Nephron (organoid): ENCODE measurements around the gene GGT7.

Experiments
- H3K27ac Mint-ChIP-seq, 3 experiments: 2 replicates each; pipeline ENCODE4 v1.8.0; 2020; ENCODE audit warnings: mixed read lengths in 3 of 3, mild to moderate bottlenecking in 2 of 3, moderate library complexity in 1 of 3
- H3K27me3 Mint-ChIP-seq: 2 replicates; pipeline ENCODE4 v1.8.0; 2021; ENCODE audit warnings: low read depth, mild to moderate bottlenecking, moderate library complexity, mixed read lengths
- H3K36me3 Mint-ChIP-seq: 2 replicates; pipeline ENCODE4 v1.8.0; 2020; ENCODE audit warnings: low read depth, mixed read lengths
- H3K4me1 Mint-ChIP-seq: 2 replicates; pipeline ENCODE4 v1.8.0; 2020; ENCODE audit warnings: mixed read lengths
- H3K4me3 Mint-ChIP-seq, 3 experiments: 2 replicates each; pipeline ENCODE4 v1.8.0; 2020; ENCODE audit warnings: mild to moderate bottlenecking in 3 of 3, mixed read lengths in 3 of 3, moderate library complexity in 2 of 3
- H3K9me3 Mint-ChIP-seq: 2 replicates; pipeline ENCODE4 v1.8.0; 2020; ENCODE audit warnings: mixed read lengths
- CTCF ChIP-seq, 3 experiments: fragments of 200-600 bp; sonication (generic); IDR thresholded peaks; one replicate each; pipeline ENCODE4 v1.5.0; 2021; ENCODE audit warnings: antibody characterized with exemption in 3 of 3; ENCODE audit not compliant: unreplicated experiment in 3 of 3

The GGT7 gene

GRCh38 chr20:34798328-34798727 lies 74.3 kb downstream of the GGT7 start:
- peaks cover 16% of the 10 kb centered on the region for H3K9me3 Mint-ChIP-seq
- TF ChIP-seq CTCF (IDR thresholded peaks at IDR 0.05; ENCODE audit: unreplicated experiment in 3 of 3): no peak
- no peak overlapping the region for H3K27ac Mint-ChIP-seq
- peaks cover 12% of the 10 kb centered on the region for H3K4me1 Mint-ChIP-seq
- no peak overlapping the region for H3K4me3 Mint-ChIP-seq
- H3K36me3 Mint-ChIP-seq: peaks cover 35% of the 10 kb centered on the region
- H3K27me3 Mint-ChIP-seq: no peaks in the 10 kb centered on the region

GRCh38 chr20:34797012-34797995 lies 75.4 kb downstream of the GGT7 start:
- H3K4me1 Mint-ChIP-seq: peaks cover 12% of the 10 kb centered on the region
- H3K27me3 Mint-ChIP-seq: no peaks in the 10 kb centered on the region
- no peak overlapping the region for H3K27ac Mint-ChIP-seq
- TF ChIP-seq CTCF (IDR thresholded peaks at IDR 0.05; ENCODE audit: unreplicated experiment in 3 of 3): no peak
- no peak overlapping the region for H3K4me3 Mint-ChIP-seq
- peaks cover 16% of the 10 kb centered on the region for H3K9me3 Mint-ChIP-seq
- peaks cover 35% of the 10 kb centered on the region for H3K36me3 Mint-ChIP-seq
